Measurements from ENCODE around the gene AP2M1.

AP2M1 gene

DNA sequence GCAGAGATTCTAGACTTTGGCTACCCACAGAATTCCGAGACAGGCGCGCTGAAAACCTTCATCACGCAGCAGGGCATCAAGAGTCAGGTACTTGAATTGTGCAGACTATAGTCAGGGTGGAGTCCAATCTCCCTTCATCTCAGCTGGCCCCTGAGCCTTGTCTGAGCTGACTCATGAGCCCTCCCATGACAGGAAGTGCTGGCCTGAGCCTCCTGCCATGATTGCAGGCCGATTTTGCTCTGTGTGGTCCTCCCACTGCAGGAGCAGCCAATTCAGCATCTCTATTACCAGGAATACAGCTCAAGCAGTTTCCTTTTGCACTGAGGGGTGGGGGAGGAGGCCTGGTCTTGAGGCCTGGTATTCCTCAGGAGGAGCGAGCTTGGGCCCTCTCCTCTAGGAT is 5.5 kb downstream of the AP2M1 start:
- DNase-seq (ENCODE audit: low read depth): no peak

DNA sequence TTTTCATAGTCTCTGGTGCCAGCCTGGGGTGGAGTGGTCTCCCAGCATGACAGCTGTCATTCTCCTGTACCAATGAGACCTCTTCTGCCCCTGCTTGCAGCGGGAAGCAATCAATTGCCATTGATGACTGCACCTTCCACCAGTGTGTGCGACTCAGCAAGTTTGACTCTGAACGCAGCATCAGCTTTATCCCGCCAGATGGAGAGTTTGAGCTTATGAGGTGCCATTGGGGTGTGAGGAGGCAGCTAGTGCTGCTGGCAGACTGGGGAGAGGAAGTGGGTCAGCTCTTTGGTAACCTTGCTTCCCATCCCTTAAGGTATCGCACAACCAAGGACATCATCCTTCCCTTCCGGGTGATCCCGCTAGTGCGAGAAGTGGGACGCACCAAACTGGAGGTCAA is 6.9 kb downstream of the AP2M1 start:
- DNase-seq (ENCODE audit: low read depth): no peak

DNA sequence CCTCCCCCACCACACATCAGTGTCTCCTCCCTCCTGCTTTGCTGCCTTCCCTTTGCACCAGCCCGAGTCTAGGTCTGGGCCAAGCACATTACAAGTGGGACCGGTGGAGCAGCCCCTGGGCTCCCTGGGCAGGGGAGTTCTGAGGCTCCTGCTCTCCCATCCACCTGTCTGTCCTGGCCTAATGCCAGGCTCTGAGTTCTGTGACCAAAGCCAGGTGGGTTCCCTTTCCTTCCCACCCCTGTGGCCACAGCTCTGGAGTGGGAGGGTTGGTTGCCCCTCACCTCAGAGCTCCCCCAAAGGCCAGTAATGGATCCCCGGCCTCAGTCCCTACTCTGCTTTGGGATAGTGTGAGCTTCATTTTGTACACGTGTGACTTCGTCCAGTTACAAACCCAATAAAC is 9.0 kb downstream of the AP2M1 start:
- no peak for DNase-seq (ENCODE audit: low read depth)

DNA sequence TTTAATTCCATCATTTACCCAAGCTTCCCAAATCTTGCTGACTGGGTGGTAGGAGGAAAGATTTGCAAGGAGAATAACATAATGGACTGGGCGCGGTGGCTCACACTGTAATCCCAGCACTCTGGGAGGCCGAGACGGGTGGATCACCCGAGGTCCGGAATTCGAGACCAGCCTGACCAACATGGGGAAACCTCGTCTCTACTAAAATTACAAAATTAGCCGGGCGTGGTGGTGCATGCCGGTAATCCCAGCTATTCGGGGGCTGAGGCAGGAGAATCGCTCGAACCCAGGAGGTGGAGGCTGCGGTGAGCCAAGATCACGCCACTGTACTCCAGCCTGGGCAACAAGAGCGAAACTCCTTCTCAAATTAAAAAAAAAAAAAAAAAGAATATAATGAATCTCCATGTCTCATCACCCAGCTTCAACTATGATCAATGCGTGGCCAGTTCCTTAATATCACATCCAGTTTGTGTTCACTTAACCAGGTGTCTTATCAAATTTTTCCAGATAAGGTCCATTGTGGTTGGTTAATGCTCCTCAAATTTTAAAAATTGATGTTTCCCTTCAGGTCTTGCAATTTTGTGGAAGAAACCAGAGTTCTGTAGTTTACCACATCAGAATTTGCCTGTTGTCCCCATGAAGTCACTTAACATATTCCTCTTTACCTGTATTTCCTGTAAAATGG is 10.0 kb downstream of the AP2M1 start:
- no peak for DNase-seq (ENCODE audit: low read depth)

DNA sequence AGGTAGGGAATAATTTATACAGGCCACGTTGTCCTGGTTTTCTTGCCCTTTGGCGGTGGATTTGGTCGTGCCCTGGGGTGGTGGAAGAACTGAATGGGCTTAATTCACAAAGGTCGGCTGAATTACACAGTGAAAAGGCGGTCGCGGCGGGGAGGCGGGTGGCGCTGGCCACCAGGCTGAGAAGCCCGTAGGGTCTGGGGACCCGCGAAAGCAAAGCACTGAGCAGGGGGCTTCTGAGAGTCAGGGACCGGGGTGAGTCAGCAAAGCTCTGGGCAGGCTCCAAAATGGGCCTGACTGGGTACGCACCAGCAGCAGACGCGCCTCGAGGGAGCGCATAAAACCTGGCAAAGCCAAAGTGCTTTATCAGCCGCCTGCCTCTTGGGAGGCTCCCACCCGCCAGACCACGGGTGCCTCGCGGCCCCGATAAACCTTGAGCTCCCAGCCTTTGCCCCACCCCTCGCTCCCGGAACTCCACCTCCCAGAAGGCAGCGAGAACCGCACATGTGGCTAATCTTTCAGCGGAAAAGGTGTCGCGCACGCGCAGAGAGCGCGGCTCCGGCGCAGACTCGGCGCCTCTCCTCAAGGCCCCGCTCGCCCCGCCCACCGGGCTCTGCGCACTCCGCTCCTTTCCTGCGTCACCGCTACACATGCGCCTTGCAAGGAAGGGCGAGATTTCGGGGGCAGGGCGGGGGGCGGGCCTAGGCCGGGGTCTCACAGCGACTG is 11.0 kb downstream of the AP2M1 start:
- DNase-seq (ENCODE audit: low read depth): peak; percentile 99

DNA sequence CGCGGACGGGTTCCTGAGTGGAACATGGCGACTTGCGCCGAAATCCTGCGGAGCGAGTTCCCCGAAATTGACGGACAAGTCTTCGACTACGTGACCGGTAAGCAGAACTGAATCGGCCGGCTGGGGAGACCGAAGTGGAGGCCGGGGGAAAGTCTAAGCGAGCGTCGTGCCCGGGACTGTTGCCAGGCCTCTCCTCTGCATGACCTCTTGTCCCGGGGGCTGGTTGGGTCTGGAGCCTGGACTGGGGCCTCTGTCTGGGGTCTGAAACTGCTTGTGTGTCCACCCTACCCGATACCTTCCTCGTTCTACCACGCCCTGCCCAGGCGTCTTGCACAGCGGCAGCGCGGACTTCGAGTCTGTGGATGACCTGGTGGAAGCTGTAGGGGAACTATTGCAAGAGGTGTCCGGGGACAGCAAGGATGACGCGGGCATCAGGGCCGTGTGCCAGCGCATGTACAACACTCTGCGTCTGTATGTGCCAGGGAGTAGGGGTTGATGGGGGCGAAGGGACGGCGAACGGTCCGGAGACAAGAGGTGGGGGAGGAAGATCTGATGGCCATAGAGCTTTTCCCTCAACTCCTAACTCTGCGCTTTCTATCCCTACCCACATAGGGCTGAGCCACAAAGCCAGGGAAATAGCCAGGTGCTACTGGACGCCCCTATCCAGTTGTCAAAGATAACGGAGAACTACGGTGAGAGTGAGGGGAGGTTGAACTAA is 11.7 kb downstream of the AP2M1 start, which contains the start of gene ABCF3:
TSS of gene ABCF3 (plus strand) at position 16 of the 718 bp plus-strand sequence. CDS start at position 25, 9 bp downstream.
- DNase-seq (ENCODE audit: low read depth): no peak

DNA sequence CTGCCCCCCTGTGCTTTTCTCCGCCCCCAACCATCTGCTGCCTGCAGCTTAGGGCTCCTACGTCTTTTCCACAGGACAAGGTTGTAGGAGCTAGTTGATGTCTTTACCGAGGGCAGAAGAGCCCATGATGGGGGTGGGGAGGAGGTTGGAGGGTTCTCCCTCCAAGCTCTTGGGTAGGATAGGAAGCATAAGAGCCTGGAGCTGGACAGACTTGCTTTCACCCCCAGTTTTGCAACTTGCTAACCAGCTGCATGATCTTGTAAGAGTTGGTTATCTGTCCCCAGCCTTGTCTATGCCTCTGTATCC is 12.2 kb downstream of the AP2M1 start:
- no peak for DNase-seq (ENCODE audit: low read depth)

DNA sequence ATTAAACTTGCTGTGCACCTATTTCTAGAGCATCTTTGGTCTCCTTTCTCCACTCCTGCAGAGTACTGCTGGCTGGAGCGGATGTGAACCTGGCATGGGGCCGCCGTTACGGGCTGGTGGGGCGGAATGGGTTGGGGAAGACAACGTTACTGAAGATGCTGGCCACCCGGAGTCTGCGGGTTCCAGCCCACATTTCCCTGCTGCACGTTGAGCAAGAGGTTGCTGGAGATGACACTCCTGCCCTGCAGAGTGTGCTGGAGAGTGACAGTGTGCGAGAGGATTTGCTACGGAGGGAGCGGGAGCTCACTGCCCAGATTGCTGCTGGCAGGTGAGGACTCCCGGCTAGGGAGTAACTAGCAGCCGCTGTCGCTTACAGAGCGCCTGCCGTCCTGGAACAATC is 13.4 kb downstream of the AP2M1 start:
- DNase-seq (ENCODE audit: low read depth): no peak

DNA sequence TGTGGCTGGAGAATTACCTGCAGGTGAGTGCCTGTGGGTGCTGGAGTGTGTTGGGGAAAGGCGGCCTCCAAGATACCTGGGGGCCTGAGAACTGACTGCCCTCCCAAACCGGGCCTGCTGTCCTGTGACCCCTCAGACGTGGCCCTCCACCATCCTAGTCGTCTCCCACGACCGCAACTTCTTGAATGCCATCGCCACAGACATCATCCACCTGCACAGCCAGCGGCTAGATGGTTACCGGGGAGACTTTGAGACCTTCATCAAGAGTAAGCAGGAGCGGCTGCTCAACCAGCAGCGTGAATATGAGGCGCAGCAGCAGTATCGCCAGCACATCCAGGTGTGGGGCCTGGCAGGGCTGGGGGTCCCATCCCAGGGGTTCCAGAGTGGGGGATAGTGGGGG is 14.8 kb downstream of the AP2M1 start:
- DNase-seq (ENCODE audit: low read depth): no peak

DNA sequence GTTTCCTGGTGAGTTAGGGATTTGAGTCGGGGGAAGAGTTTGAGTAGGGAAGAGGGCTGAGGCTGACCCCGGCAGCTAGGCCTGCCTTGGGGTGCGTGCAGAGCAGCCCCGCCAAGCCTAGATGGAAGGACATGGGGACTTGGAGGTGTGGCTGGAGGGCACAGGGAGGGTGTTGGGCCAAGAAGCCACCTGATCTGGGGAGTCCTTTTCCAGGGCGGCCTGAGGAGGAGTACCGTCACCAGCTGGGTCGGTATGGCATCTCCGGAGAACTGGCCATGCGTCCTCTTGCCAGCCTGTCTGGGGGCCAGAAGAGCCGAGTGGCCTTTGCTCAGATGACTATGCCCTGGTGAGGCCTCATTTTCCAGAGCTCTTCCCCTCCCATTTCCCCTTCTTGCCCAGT is 18.2 kb downstream of the AP2M1 start:
- no peak for DNase-seq (ENCODE audit: low read depth)

DNA sequence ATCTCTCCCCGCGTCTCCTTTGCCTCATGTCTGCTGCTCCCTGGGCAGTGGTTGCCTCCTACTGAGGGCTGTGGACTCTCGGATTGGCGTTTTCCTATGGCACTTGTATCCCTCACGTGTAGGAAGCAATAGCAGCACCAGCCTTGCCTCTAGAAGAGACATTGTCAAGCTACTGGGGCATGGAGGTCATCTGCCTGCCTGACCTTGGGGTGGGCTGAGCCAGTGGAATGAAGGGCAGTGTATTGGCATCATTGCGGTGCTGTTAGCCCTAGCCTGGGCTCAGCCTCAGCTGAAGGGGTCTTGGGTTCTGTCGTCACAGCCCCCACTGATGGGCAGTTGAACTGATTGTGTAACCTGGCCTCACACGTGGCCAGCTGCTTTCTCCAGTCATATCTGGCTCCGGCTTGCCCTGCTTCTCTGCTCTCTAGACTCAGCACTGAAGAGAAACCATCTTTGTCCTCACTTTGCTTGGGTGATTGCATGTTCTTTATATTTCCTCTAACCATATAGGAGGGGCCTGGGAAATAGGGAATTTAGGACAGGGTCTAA is 19.4 kb downstream of the AP2M1 start:
- DNase-seq (ENCODE audit: low read depth): no peak

DNA sequence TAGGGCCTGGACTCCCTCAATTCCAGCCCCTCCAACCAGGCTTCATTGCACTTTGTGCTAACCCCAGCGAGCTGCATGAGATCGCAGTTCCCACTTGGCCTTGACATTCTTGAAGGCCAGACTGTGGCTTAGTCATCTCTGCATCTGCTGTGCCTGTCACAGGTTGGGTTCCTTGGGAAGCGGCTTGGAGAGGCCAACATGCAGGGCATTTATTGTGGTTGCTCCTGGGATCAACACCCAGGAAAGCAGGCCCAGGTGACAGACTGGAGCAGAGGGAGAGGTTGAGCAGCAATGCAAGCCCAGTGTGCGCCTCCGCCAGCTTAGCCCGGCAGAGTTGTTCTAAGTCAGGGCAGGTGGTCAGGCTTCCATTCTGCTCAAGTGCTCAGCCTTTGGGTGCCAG is 21.9 kb downstream of the AP2M1 start:
- DNase-seq (ENCODE audit: low read depth): no peak

DNA sequence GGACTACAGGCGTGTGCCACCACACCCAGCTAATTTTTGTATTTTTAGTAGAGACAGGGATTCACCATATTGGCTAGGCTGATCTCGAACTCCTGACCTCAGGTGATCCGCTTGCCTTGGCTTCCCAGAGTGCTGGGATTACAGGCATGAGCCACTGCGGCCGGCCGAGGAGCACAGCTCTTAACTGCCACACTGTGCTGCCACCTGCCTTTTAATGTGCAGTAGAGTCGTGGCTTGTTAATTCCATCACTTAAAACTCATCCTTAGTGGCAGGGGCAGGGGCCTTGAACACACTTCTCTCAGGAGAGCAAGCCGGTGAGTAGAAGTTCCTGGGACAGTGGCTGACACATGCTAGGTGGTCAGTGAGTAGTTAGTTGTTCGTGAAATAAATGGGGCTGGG is 23.9 kb downstream of the AP2M1 start:
- DNase-seq (ENCODE audit: low read depth): no peak

DNA sequence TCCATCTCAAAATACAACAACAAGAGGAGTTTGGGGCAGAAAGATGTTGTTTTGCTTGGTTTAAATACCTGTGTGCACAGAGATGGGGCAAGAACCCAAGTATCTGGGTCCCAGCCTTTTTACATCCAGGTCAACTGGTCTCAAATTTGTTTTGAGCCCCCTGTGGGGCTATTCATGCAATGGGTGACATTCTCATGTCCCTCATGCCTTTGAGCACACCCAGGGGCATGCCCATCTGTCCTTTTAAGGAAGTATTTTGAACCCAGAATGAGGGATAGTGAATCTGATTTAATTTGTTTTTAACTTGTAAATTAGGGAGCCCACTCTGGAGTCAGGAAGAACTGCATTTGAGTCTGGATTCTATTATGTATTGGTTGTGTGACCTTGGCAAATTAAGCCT is 26.2 kb downstream of the AP2M1 start:
- no peak for DNase-seq (ENCODE audit: low read depth)

DNA sequence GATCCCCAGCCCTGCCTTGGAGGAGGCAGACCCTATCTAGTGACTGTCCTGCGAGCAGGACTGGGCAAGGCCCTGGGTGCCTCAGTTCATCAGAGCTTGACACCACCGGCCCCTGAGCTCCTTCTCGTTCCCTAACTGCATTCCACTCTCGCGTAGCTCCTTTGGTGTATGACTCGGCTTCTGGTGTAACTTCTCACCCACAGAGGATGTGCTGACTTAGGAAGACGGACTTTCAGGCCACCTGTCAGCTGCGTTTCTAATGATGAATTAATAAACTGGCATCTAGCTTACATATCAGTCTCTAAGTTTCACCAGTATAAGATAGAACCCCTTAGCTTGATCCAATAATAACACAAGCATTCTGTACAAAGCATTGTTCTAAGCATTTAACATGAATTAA is 28.9 kb downstream of the AP2M1 start:
- DNase-seq (ENCODE audit: low read depth): no peak

DNA sequence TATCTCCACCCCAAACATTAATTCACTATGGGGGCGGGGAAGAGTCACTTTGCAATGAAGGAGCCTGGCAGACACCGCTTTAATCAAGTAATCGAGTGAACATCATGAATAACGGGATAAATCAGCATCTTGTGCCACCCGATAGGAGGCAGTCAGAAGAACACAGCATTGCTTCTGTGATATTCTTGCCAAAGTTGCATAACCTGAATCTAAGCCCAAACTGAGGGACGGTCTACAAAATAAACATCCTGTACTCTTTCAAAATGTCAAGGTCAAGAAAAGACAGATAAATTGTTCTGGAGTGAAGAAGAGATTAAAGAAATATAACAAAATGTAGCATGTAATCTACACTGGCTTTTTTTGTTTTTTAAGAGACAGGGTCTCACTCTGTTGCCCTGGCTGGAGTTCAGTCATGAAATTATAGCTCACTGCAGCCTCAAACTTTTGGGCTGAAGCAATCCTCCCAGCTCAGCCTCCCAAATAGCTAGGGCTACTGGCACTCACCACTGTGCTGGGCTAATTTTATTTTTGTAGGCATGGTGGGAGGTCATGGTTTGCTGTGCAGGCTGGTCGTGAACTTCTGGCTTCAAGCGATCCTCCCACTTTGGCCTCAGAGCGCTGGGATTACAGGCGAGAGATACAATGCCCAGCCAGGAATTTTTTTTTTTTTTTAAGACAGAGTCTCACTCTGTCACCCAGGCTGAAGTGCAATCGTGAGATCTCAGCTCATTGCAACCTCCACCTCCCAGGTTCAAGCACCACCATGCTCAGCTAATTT is 34.7 kb downstream of the AP2M1 start:
- no peak for DNase-seq (ENCODE audit: low read depth)

DNA sequence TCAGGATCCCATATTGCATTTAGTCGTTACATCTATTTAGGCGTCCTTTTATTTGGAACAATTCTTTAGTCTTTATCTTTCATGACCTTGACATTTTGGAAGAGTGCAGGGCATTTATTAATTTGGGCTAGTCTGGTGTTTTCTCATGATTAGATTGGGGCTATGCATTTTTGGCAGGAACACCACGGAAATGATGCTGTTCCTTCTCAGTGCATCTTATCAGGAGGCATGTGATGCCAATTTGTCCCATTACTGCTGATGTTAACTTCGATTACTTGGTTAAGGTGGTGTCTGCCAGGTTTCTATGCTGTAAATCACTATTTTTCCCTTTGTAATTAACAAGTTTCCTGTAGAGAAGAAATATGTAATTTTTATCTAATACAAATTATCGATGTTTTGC is 36.6 kb downstream of the AP2M1 start:
- DNase-seq (ENCODE audit: low read depth): no peak

DNA sequence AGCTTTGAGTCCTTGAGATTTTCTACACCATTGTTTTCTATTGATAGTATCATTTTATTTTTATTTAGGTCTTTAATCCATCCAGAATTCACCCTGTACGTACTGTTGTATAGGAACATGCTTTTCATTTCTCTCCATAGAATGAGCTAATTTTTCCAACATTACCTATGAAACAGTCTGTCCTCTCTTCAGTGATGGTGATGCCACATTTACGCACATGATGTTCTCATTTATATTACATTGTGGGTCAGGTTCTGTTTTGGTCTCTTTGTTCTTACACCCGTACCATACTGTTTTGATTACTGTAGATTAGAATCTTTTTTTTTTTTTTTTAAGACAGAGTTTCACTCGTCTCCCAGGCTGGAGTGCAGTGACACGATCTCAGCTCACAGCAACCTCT is 37.1 kb downstream of the AP2M1 start:
- no peak for DNase-seq (ENCODE audit: low read depth)

DNA sequence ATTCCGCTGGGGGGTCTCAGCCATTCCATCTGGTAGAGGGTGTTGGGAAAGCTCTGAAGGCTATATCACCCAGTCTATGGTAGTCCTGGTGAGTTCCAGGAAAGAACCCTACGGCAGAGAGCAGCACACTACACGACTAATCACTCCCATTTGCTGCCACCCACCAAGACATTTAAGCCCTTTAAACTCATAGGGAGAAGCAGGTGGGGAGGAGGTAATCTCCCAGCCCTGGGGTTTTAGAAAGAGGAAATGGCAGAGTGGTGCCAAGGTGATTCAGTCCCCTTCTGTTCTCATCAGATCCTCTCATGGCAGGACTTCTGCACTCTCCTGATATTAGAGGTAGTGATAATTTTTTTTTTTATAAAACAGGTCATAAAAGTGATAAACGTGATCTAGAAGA is 44.2 kb downstream of the AP2M1 start:
- DNase-seq (ENCODE audit: low read depth): no peak

DNA sequence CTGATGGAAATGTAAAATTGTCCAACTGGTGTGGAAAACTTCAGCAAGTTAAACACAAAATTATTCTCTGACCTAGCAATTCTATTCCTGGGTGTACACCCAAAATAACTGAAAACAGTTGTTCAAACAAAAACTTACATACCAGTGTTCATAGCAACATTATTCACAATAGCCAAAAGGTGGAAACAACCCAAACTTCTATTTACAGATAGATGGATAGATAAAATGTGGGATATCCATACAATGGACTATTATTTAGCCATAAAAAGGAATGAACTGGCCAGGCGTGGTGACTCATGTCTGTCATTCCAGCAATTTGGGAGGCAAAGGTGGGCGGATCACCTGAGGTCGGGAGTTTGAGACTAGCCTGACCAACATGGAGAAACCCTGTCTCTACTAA is 47.9 kb downstream of the AP2M1 start:
- DNase-seq (ENCODE audit: low read depth): no peak

DNA sequence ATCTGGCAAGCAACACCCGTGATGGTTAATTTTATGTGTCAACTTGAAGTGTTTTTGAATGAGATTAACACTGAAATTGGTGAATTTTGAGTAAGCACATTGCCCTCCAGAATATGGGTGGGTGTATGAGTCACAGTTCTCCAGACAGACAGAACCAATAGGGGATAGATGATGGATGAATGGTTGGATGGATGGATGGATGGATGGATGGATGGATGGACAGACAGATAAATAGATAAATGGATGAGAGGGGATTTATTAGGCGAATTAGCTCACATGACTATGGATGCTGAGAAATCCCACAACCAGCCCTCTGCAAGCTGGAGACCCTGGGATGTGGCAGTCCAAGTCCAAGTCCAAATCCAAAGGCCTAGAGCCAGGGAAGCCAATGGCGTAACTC is 49.3 kb downstream of the AP2M1 start:
- no peak for DNase-seq (ENCODE audit: low read depth)

DNA sequence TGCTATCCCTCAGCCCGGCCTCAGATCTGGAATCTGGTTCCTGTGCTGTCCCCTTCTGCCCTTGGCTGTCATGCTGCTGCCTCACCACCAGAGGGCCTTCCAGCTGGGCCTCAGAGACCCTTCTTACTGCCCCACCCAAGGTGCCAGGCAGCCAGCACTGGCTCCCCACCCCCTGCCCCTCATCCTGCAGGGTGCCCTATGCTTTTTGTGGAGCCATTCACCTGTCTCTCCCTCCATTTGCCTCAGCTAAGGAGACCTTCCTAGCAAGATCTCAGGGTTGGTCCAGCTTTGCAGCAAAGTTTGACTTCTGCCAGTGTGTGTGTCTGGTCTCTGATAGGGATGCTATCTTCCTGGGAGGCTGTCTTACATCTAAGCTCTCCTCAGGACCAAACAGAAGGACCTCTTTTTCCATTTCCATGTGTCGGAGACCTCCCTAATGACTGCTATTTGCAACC is 52.9 kb downstream of the AP2M1 start:
- peak; percentile 30 for DNase-seq (ENCODE audit: low read depth)
